Skeletal muscle tissue (tissue), 4 donors: Measurements from ENCODE around the gene SPSB1. TPM values are rescaled to one million over a fixed set of nuclear protein-coding genes. Genes with fewer than 3 reads are reported as not detected.

Source experiments
- H3K27ac ChIP-seq: one replicate; pipeline ENCODE4 v1.7.0; 2013; ENCODE audit warnings: mild to moderate bottlenecking, low read depth, low read length, inconsistent platforms
- H3K27me3 ChIP-seq, 3 donors: one replicate each; pipeline ENCODE4 v1.7.0; 2013; ENCODE audit warnings: low read length in 3 of 3; ENCODE audit not compliant: control insufficient read depth in 3 of 3, insufficient read depth in 3 of 3
- H3K36me3 ChIP-seq, 3 donors: one replicate each; pipeline ENCODE4 v1.7.0; 2013; ENCODE audit warnings: low read length in 3 of 3; ENCODE audit not compliant: control insufficient read depth in 3 of 3, insufficient read depth in 3 of 3
- H3K4me1 ChIP-seq, 3 donors: one replicate each; pipeline ENCODE4 v1.7.0; 2013; ENCODE audit warnings: low read length in 3 of 3, mild to moderate bottlenecking in 3 of 3; ENCODE audit not compliant: control insufficient read depth in 3 of 3, insufficient read depth in 3 of 3
- H3K4me3 ChIP-seq, 3 donors: one replicate each; pipeline ENCODE4 v1.7.0; 2013; ENCODE audit warnings: low read length in 3 of 3
- H3K9ac ChIP-seq, 3 donors: one replicate each; pipeline ENCODE4 v1.7.0; 2013; ENCODE audit warnings: low read length in 3 of 3, mild to moderate bottlenecking in 3 of 3, moderate library complexity in 2 of 3, low read depth in 1 of 3
- H3K9me3 ChIP-seq, 3 donors: one replicate each; pipeline ENCODE4 v1.7.0; 2013; ENCODE audit warnings: low read length in 3 of 3; ENCODE audit not compliant: control insufficient read depth in 3 of 3
- total RNA-seq: library from RNA; depleted of rRNA; stranded (reverse); fragments of >200 nt; gene quantifications from one replicate; pipeline ENCODE4 v1.2.3, GENCODE V29; 2014
- donor health status: Osteomylitis.

The SPSB1 gene
- total RNA-seq, 1 donor from 2014 or later = 6.3 TPM

DNA sequence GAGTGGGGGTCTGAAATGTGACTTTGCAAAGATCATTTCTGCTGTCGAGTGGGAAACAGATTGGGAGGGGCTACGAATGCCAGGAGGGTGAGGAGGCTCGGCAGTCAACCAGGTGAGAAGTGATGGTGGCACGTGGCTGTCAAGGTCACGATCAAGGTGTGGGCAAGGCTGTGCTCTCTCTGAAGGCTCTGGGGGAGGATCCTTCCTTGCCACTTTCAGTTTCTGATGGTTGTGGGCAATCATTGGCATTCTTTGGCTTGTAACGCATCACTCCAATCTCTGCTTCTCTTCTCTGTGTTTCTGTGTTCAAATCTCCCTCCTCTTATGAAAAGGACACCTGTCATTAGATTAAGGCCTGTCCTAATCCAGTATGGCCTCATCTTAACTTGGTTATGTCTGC is 6.1 kb upstream of the SPSB1 start:
- Histone ChIP-seq H3K9me3 (peaks cover 5 to 9% (median 7%) of the 10 kb centered on the region in 3 donors), H3K27ac (no peak overlapping the region), H3K4me1 (peaks cover 3 to 10% (median 5%) of the 10 kb centered on the region in 3 donors)

DNA sequence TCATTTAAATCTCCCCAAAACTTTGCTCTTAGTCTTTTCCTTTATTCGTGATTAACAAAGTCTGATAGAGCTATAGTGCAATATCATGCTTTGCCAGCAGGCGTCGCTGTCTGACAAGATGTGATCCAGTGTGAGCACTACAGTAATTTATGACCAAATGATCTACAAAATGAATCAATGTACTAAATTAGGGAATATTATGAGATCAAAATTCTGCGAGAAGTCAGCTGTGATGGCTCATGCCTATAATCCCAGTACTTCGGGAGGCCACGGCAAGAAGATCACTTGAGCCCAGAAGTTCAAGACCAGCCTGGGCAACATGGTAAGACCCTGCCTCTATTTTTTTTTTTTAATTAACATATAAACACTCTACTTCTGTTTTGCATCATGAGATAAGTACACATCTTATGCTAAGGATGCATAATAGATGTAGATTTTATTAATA is 3.6 kb upstream of the SPSB1 start:
- Histone ChIP-seq H3K9ac (no peak overlapping the region), H3K4me3 (no peak overlapping the region), H3K27ac (no peak overlapping the region), H3K36me3 (no peaks in the 10 kb centered on the region), H3K27me3 (no peaks in the 10 kb centered on the region), H3K4me1 (peaks cover 11 to 18% (median 12%) of the 10 kb centered on the region in 3 donors), H3K9me3 (peaks cover 5 to 9% (median 7%) of the 10 kb centered on the region in 3 donors)

More for the DNA sequence above, 6.1 kb upstream of the SPSB1 start:
- Histone ChIP-seq H3K27me3 (peaks cover 0 to 7% (median under 1%) of the 10 kb centered on the region in 3 donors), H3K36me3 (no peaks in the 10 kb centered on the region), H3K4me3 (no peak overlapping the region), H3K9ac (no peak overlapping the region)

DNA sequence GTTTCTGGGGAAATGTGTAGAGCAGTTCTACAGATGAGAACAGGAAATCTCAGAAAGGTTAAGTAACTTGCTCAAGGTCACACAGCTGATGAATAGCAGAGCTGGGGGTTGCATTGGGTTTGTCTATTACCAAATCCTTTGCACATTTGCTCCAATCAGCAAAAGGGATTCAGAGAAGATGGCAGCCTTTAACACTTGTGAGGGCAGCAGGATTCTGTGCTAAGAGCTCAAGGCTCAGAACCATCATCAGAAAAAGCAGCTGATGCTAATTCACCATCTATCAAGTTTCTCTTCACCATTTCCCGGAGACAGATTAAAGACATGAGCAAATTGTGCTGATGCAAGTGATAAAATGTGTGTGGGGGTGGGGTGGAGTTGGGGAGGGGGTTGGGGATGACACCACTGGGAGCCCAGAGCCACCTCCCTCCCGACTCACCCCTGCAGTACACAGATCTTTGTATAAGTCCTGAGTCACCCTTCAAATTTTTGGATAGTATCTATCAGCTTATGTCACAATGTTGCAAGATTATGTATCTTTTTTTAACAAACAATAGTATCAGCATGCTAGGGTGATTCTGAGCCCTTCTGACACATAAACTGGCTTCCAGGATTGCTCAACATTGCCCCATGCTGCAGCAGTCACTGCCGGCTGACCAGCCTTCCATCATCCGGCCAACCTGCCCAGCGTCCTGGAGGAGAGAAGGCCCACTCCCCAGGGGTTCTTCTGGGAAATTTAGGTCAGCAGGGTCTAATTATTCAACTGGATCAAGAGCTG is 2.8 kb upstream of the SPSB1 start:
- peak overlapping the region; percentile 55 for H3K27ac ChIP-seq
- peak overlapping the region in 1 of 3 donors; percentile 8 for H3K9ac ChIP-seq
- peaks cover 18 to 24% (median 20%) of the 10 kb centered on the region in 3 donors for H3K4me1 ChIP-seq
- peaks cover 5 to 9% (median 7%) of the 10 kb centered on the region in 3 donors for H3K9me3 ChIP-seq
- no peak overlapping the region for H3K4me3 ChIP-seq
- no peaks in the 10 kb centered on the region for H3K36me3 ChIP-seq
- H3K27me3 ChIP-seq = no peaks in the 10 kb centered on the region

DNA sequence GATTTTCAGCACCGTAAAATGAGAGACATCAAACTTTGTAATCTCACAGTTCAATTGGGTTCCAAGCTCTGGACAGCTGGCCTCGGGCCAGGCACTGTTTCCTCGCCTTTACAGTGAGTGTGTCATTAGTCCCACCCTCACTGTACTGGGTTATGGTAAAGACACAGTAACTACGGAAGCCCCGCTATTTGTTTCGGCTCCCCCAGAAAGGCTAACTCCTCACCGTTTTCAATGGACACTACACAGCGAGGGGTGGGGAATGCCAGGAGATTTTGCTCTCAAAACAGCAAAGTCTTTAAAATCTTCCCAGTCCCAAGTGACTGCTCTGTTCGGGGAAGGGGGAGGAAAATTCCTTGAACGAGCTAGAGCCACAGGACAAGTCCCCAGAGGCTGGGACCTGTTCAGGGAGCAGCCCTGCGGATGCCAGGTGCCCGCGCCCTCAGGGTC is 757 bp upstream of the SPSB1 start:
- Histone ChIP-seq H3K36me3 (no peaks in the 10 kb centered on the region), H3K9ac (peak overlapping the region; percentile 68 to 75 (median 73)), H3K27me3 (no peaks in the 10 kb centered on the region), H3K9me3 (peaks cover 5 to 7% (median 6%) of the 10 kb centered on the region in 3 donors), H3K4me1 (peaks cover 25 to 37% (median 28%) of the 10 kb centered on the region in 3 donors), H3K4me3 (peak overlapping the region; percentile 52 to 56 (median 54)), H3K27ac (peak overlapping the region; percentile 84)

DNA sequence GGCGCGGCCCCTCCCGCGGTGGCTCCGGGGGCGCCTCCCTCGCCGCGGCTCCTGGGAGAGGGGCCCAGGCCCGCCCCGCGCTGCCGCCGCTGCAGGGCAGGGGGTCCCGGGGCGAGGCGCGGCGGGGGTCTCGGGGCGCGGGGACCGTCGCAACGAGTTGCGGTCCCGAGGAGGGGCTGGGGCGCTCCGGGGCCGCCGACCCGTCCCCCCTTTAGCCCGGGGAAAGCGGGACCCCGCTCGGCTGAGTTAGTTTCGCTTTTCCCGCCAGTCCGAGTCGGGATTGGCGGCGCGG is 493 bp downstream of the SPSB1 start:
- H3K4me1 ChIP-seq = peaks cover 25 to 41% (median 28%) of the 10 kb centered on the region in 3 donors

DNA sequence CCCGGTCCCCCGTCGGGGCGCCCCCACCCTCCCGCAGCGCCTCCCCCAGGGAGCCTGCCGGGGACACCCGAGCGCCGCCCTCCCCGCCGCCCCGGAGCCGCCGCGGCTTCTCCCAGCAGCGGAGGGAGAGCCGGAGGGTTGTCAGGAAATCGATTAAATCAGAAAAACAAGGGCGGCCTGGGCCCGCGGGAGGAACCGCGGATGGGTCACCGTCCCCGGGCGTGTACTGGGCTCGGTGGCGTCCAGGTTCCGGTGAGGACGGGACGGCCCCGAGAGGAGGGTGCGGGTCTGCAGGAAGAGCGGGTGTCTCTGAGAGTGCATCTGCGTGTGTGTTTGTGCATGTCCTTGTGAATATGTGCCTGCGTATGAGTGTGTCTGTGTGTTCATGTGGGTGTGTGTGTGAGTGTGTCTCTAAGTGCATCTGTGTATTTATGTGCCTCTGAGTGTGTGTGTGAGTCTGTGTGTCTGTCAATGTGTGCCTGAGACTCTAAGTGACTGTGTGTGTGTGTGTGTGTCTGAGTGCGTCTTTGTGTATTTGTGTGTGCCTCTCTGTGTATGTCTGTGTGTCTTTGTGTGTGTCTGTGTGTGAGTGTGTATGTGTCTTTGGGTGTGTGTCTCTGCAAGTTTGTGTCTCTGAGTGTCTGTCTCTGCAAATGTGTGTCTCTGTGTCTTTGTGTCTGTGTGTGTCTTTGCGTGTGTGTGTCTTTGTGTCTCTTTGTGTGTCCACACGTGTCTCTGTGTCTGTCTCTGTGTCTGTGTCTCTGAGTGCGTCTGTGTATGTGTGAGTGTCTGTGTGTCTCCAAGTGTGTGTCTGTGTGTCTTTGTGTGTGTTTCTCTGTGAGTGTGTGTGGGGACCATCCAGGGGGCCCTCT is 1.1 kb downstream of the SPSB1 start:
- H3K4me1 ChIP-seq = peaks cover 25 to 41% (median 28%) of the 10 kb centered on the region in 3 donors

More for the DNA sequence above, 493 bp downstream of the SPSB1 start:
- Histone ChIP-seq H3K36me3 (no peaks in the 10 kb centered on the region), H3K9me3 (peaks cover 0 to 5% (median 3%) of the 10 kb centered on the region in 3 donors), H3K27ac (peak overlapping the region; percentile 71), H3K4me3 (peak overlapping the region in 2 of 3 donors; percentile 76 to 93), H3K9ac (peak overlapping the region in 2 of 3 donors; percentile 70 to 81), H3K27me3 (no peaks in the 10 kb centered on the region)

DNA sequence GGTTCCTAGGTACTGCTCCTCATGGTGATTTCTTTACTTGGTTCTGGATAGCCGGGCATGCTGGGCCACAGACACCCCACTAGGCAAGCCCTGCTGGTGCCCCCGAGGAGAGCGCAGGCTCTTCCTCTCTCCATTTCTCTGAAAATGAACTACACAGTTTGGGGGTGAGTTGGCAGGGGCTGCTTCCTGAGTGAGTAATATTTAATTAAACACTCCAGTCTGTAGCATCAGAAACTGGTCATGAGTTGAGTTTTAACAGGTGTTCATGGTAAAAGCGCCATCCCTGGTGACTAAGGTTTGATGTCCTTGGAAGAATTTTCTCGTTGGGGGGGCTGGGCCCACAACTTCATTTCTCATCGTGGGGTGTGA is 1.7 kb downstream of the SPSB1 start:
- Histone ChIP-seq H3K4me3 (peak overlapping the region; percentile 76 to 93 (median 85)), H3K9ac (peak overlapping the region; percentile 70 to 84 (median 81)), H3K27ac (peak overlapping the region; percentile 71), H3K27me3 (no peaks in the 10 kb centered on the region), H3K36me3 (no peaks in the 10 kb centered on the region), H3K4me1 (peaks cover 25 to 41% (median 28%) of the 10 kb centered on the region in 3 donors), H3K9me3 (no peaks in the 10 kb centered on the region)

More for the DNA sequence above, 1.1 kb downstream of the SPSB1 start:
- Histone ChIP-seq H3K36me3 (no peaks in the 10 kb centered on the region), H3K27ac (peak overlapping the region; percentile 71), H3K9me3 (peaks cover 0 to 4% (median 0%) of the 10 kb centered on the region in 3 donors), H3K4me3 (peak overlapping the region; percentile 76 to 93 (median 85)), H3K27me3 (no peaks in the 10 kb centered on the region), H3K9ac (peak overlapping the region; percentile 70 to 84 (median 81))

DNA sequence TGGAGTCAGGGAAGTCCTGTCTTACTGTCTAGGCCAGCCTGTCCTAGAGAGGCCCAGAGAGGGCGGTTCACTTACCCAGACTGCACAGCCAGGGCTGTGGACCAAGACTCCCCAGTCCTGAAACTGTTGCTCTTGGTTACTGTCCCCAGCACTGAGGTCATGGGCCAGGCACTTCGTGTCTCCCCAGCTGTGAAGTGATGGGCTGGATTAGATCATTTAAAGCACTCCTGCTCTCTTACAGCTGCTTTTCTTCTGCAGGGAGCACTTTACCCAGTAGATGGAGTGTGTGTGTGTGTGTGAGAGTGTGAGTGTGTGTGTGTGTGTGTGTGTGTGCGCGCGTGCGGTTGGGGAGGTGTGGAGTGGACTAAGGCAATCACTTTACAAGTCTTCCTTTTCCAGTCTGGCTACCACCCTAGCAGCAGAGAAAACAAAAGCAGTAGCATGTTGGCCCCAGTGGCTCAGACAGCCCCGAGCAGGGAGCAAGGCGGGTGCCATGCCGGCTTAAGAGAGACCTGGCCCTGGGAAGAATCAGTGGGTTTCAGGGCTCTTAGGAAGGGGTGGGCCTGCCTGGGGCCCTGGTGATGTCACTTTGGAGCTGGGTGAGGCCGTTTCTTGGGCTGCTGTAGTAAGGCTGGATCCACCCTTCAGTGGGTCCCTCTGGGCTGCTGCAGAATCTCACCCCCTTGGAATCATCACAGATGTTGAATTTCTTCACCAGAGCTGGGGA is 2.4 kb downstream of the SPSB1 start:
- Histone ChIP-seq H3K9me3 (no peaks in the 10 kb centered on the region), H3K27ac (peak overlapping the region; percentile 71), H3K4me1 (peaks cover 25 to 45% (median 28%) of the 10 kb centered on the region in 3 donors), H3K27me3 (no peaks in the 10 kb centered on the region), H3K4me3 (peak overlapping the region; percentile 35 to 54 (median 52)), H3K36me3 (no peaks in the 10 kb centered on the region), H3K9ac (peak overlapping the region in 1 of 3 donors; percentile 17)

DNA sequence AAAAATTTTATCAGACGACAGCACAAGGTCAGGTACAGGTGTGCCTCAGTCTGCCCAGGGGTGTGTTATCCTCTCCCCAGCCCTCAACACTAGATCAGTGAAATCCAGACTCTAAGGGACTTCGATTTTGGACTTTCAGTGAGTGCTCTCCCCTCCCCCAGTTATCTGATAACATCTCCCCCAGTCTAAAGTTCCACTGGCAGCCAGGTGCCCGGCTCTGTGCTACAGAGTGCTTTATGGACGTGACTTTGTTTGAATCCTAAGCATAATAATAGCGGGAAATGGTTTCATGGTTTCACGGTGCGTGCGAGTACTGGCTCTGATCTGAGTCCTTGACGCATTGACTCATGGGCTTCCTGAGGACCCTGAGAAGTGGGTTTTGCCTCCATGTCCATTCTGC is 3.2 kb downstream of the SPSB1 start:
- H3K9me3 ChIP-seq = no peaks in the 10 kb centered on the region
- no peak overlapping the region for H3K9ac ChIP-seq
- H3K4me1 ChIP-seq = peaks cover 21 to 47% (median 28%) of the 10 kb centered on the region in 3 donors
- no peaks in the 10 kb centered on the region for H3K27me3 ChIP-seq
- no peaks in the 10 kb centered on the region for H3K36me3 ChIP-seq
- peak overlapping the region; percentile 71 for H3K27ac ChIP-seq
- H3K4me3 ChIP-seq = no peak overlapping the region
